DMS79 (cell line): ENCODE measurements around the gene PEX6.
A peak's percentile ranks its signal among the peaks of the same experiment; 100 is the strongest.

Source experiments
- DNase-seq: peaks from one replicate; lab custom pipeline; 2025; lab: John Stamatoyannopoulos, UW

The PEX6 gene

GRCh38 chr6:42933205-42933604 is 45.8 kb downstream of the PEX6 start:
- DNase-seq: no peak

GRCh38 chr6:42932412-42932811 is 46.6 kb downstream of the PEX6 start:
- DNase-seq: no peak

GRCh38 chr6:42929821-42930360 is 49.1 kb downstream of the PEX6 start:
- DNase-seq: no peak

- DNase-seq: peak; percentile 99
Measured at GRCh38 chr6:42928986-42929820, 49.8 kb downstream of the PEX6 start, which contains the start of gene CNPY3. Gene CNPY3 (plus strand): TSS chr6:42929480. CDS start chr6:42929571, 91 bp downstream.

- no peak for DNase-seq
Measured at GRCh38 chr6:42925248-42925857, 53.6 kb downstream of the PEX6 start.

- DNase-seq: no peak
Measured at GRCh38 chr6:42923666-42924065, 55.3 kb downstream of the PEX6 start.

GRCh38 chr6:42921801-42922200 is 57.2 kb downstream of the PEX6 start:
- no peak for DNase-seq

- no peak for DNase-seq
Measured at GRCh38 chr6:42916288-42916687, 62.7 kb downstream of the PEX6 start.

GRCh38 chr6:42915732-42916131 is 63.2 kb downstream of the PEX6 start, which contains the start of gene PTCRA:
Gene PTCRA (plus strand): TSS chr6:42916053. CDS start chr6:42916070, 17 bp downstream.
- DNase-seq: no peak

- no peak for DNase-seq
Measured at GRCh38 chr6:42914546-42914945, 64.4 kb downstream of the PEX6 start.
